ENCODE measurements around the gene COIL. TPM values are rescaled to one million over a fixed set of nuclear protein-coding genes. Genes with fewer than 3 reads are reported as not detected.

Gene COIL
- polyA plus RNA-seq, 12 donors: 16.2 to 22.0 (median 18.8) TPM; not detected in 1

- no peak for DNase-seq
These were observed 50.2 kb downstream of the COIL start for GRCh38 chr17:56910509-56911235.

- no peak for DNase-seq
These were observed 50.9 kb downstream of the COIL start for GRCh38 chr17:56909742-56910508.

GRCh38 chr17:56908001-56908542 lies 52.8 kb downstream of the COIL start:
- no peak for DNase-seq

GRCh38 chr17:56903560-56903959 lies 57.3 kb downstream of the COIL start:
- DNase-seq: no peak

GRCh38 chr17:56902348-56902747 lies 58.5 kb downstream of the COIL start:
- no peak for DNase-seq

GRCh38 chr17:56899403-56899802 lies 61.4 kb downstream of the COIL start:
- no peak for DNase-seq

GRCh38 chr17:56898874-56899273 lies 62.0 kb downstream of the COIL start:
- no peak for DNase-seq

GRCh38 chr17:56897646-56898424 lies 63.0 kb downstream of the COIL start:
- DNase-seq: no peak

GRCh38 chr17:56896968-56897359 lies 63.9 kb downstream of the COIL start:
- no peak for DNase-seq

- no peak for DNase-seq
These were observed 64.5 kb downstream of the COIL start for GRCh38 chr17:56896217-56896967.

GRCh38 chr17:56894859-56895455 lies 65.9 kb downstream of the COIL start:
- no peak for DNase-seq

GRCh38 chr17:56893503-56893902 lies 67.3 kb downstream of the COIL start:
- DNase-seq: no peak

- no peak for DNase-seq
These were observed 68.5 kb downstream of the COIL start for GRCh38 chr17:56892333-56892732.

- DNase-seq: no peak
These were observed 69.1 kb downstream of the COIL start for GRCh38 chr17:56891751-56892150.

- DNase-seq: no peak
These were observed 69.8 kb downstream of the COIL start for GRCh38 chr17:56890906-56891674.

- DNase-seq: no peak
These were observed 70.5 kb downstream of the COIL start for GRCh38 chr17:56890390-56890789.

Data from muscle of arm (tissue), 12 donors.